BJ (cell line): Measurements from ENCODE around the gene SLC6A17. TPM values are rescaled to one million over a fixed set of nuclear protein-coding genes. Genes with fewer than 3 reads are reported as not detected.

Experiments used
- CTCF ChIA-PET: fragments of 350-600 bp; formaldehyde crosslinking; extraction: SDS; loops from one replicate; lab custom pipeline; 2021; ENCODE audit warnings: antibody characterized with exemption, inconsistent platforms; lab: Yijun Ruan, JAX
- POLR2A ChIA-PET: fragments of 300-600 bp; sonication (Branson Sonifier 250); formaldehyde crosslinking; extraction: SDS; loops from one replicate; lab custom pipeline; 2021; ENCODE audit warnings: antibody characterized with exemption; lab: Charles Lee
- DNase-seq: peaks from one replicate; pipeline ENCODE4 v3.0.0-alpha.2; 2011; ENCODE audit warnings: low read depth
- H3K27me3 ChIP-seq: 2 replicates; pipeline ENCODE4 v1.6.0; 2011; ENCODE audit warnings: low read length; ENCODE audit not compliant: control insufficient read depth, insufficient read depth
- H3K36me3 ChIP-seq: 2 replicates; pipeline ENCODE4 v1.5.1; 2011; ENCODE audit warnings: low read length; ENCODE audit not compliant: control insufficient read depth, insufficient read depth
- H3K4me3 ChIP-seq: 2 replicates; pipeline ENCODE4 v1.5.1; 2011; ENCODE audit warnings: low read depth, mild to moderate bottlenecking, control low read depth, low read length
- polyA plus RNA-seq: library from polyadenylated mRNA; depleted of rRNA; stranded (reverse); fragments of >200 nt; gene quantifications from 2 replicates; pipeline ENCODE4 v1.2.3, GENCODE V29; 2011
- TF ChIP-seq, protein P1 (sequence below): IDR thresholded peaks from 2 replicates; pipeline ENCODE4 v1.5.1; 2011; ENCODE audit warnings: low read depth, mild to moderate bottlenecking, control low read depth, inconsistent platforms, low read length, moderate library complexity; ENCODE audit not compliant: insufficient read depth

SLC6A17 gene
- polyA plus RNA-seq, 1 experiment = 1.6 TPM

DNA sequence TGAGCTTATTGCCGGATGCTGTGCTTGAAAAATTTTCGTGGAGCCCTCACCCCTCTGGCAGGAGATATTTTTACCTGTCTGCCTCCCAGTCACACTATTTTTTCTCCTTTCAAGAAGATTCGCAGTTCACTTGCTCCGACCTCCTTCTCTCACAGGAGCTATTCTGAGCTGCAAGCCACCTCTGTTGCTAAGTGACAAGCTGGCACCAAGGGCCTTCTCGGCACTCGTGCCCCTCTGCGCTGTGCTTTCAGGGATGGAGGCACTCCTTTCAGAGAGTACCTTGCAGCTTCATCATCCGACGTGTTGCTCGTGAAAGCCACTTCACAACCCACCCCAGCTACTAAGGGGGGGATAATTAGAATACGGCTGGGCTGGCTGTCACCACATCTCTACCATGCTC is 11.6 kb downstream of the SLC6A17 start:
- H3K27me3 ChIP-seq = peaks cover 2% of the 10 kb centered on the region; the same call in 1 of the 2 replicates
- POLR2A ChIA-PET = no interaction called here
- CTCF ChIA-PET = interaction anchor here (0.8 to 2.2 kb wide), 2 partner anchors 9 to 11 kb away, joined by 3 to 5 read pairs; partner anchors contain the start of gene SLC6A17
- H3K36me3 ChIP-seq = no peaks in the 10 kb centered on the region
- H3K4me3 ChIP-seq = no peak overlapping the region
- TF ChIP-seq, protein P1, sequence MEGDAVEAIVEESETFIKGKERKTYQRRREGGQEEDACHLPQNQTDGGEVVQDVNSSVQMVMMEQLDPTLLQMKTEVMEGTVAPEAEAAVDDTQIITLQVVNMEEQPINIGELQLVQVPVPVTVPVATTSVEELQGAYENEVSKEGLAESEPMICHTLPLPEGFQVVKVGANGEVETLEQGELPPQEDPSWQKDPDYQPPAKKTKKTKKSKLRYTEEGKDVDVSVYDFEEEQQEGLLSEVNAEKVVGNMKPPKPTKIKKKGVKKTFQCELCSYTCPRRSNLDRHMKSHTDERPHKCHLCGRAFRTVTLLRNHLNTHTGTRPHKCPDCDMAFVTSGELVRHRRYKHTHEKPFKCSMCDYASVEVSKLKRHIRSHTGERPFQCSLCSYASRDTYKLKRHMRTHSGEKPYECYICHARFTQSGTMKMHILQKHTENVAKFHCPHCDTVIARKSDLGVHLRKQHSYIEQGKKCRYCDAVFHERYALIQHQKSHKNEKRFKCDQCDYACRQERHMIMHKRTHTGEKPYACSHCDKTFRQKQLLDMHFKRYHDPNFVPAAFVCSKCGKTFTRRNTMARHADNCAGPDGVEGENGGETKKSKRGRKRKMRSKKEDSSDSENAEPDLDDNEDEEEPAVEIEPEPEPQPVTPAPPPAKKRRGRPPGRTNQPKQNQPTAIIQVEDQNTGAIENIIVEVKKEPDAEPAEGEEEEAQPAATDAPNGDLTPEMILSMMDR = no peak
- DNase-seq = no peak

DNA sequence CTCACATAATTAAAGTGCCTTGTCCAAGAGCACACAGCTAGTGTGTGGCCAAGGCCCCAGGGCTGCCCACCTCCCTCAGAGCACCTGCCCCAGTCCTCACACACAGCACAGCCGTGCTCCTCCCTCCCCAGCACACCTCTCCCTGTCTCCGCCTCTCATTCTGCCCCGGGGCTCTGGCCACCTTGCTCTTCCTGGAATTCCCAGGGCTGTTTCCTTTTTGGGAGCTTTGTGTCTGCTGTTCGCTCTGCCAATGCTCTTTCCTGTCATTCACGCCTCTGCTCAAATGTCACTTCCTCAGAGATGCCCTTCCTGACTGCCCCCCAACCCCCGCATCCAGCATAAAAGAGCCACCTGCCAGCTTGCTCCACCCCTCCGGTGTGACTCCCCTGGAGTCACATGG is 13.3 kb downstream of the SLC6A17 start:
- CTCF ChIA-PET = interaction anchor here (0.9 kb wide), 2 partner anchors 11 to 19 kb away, joined by 3 read pairs; no protein-coding TSS in a partner anchor
- no peaks in the 10 kb centered on the region for H3K36me3 ChIP-seq
- H3K4me3 ChIP-seq = no peak overlapping the region
- no peak for DNase-seq
- TF ChIP-seq, protein P1 = no peak
- POLR2A ChIA-PET = interaction anchor here (0.6 kb wide), 1 partner anchor 240 kb away, joined by 3 read pairs; no protein-coding TSS in a partner anchor
- H3K27me3 ChIP-seq = peaks cover 2% of the 10 kb centered on the region; the same call in 1 of the 2 replicates

DNA sequence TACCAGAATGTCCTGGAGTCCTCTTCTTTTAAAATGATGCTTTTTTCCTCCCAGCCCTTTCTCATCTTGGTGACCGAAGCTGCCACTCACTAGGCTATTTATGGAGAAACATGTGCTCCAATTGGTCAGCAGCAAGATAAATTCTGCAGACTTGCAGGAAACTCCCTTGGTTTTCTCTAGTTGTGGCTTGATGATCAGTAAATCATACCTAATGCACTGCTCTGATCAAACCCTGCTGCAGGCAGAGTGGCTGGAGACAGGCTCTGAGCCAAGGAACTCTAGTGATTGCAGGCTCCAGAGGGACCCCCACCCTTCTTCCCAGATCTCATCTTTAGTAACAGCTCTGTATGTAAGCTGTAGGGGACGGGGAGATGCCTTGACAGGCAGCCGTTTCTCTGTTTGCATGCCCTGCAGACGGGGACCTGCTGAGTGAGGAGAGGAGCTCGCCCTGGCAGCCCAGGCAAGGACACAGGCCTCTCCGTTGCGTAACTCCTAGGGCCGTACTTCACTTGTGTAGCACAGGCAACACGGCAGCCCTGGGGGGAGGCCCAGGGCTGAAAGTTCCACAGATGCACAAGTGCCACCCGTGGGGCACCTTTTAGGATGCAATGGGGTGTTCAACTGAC is 14.5 kb downstream of the SLC6A17 start:
- DNase-seq = no peak
- POLR2A ChIA-PET = no interaction called here
- H3K36me3 ChIP-seq = no peaks in the 10 kb centered on the region
- no peak overlapping the region for H3K4me3 ChIP-seq
- TF ChIP-seq, protein P1 = no peak
- CTCF ChIA-PET = interaction anchor here (0.9 kb wide), 2 partner anchors 12 to 43 kb away, joined by 3 read pairs; no protein-coding TSS in a partner anchor
- peaks cover 2% of the 10 kb centered on the region; the same call in 1 of the 2 replicates for H3K27me3 ChIP-seq

DNA sequence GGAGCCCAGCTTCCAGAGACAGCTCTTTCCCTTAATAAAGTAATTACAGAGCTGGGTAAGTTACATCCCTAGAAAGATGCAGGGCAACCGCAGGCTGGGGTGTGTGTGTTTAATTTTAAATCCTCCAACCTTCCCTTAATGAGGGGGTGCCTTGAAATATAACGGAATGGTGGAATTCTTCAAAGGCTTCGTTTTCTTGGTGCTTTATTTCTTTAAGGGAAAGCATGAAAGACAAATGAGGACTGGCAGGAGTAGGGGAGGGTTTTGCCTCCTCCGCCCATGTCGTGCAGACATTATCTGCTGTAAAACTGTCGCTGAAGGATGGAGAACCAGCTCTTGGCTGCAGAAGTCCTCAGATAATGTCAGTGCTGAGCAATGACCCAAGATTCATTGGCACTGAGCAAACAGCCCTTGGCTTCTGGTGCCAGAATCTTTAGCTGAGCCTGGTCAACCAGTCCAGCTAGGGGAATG is 15.5 kb downstream of the SLC6A17 start:
- POLR2A ChIA-PET = no interaction called here
- TF ChIP-seq, protein P1 = no peak

DNA sequence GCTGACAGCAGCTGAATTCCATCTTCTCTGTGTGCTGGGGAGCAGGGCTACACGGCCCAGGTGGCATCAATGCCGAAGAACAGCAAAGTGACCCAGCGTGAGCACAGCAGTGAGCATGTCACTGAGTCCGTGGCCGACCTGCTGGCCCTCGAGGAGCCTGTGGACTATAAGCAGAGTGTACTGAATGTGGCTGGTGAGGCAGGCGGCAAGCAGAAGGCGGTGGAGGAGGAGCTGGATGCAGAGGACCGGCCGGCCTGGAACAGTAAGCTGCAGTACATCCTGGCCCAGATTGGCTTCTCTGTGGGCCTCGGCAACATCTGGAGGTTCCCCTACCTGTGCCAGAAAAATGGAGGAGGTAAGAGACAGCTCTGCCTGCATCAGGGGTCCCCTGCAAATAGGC is 16.6 kb downstream of the SLC6A17 start:
- ChIA-PET POLR2A (no interaction called here), CTCF (interaction anchor here (1.0 to 2.5 kb wide), 2 partner anchors 16 to 170 kb away, joined by 3 to 8 read pairs; partner anchors contain the start of gene SLC6A17)
- TF ChIP-seq, protein P1 = no peak
- no peak for DNase-seq
- H3K27me3 ChIP-seq = peaks cover 2% of the 10 kb centered on the region
- H3K36me3 ChIP-seq = no peaks in the 10 kb centered on the region
- no peak overlapping the region for H3K4me3 ChIP-seq

More for the DNA sequence above, 15.5 kb downstream of the SLC6A17 start:
- CTCF ChIA-PET = interaction anchor here (0.6 to 1.0 kb wide), 2 partner anchors 10 to 171 kb away, joined by 3 read pairs; no protein-coding TSS in a partner anchor
- no peaks in the 10 kb centered on the region for H3K36me3 ChIP-seq
- H3K4me3 ChIP-seq = no peak overlapping the region
- no peak for DNase-seq
- peaks cover 2% of the 10 kb centered on the region for H3K27me3 ChIP-seq
